ENCODE measurements around the gene LSS. TPM values are rescaled to one million over a fixed set of nuclear protein-coding genes. Genes with fewer than 3 reads are reported as not detected.
"Not testable (repeated sequence)": the region's sequence is repeated elsewhere in the genome, so short reads cannot be mapped to it uniquely, and the experiment has no call there.

LSS gene
- total RNA-seq, 2 donors from 2014 or later: 78.1 to 109 TPM

DNA sequence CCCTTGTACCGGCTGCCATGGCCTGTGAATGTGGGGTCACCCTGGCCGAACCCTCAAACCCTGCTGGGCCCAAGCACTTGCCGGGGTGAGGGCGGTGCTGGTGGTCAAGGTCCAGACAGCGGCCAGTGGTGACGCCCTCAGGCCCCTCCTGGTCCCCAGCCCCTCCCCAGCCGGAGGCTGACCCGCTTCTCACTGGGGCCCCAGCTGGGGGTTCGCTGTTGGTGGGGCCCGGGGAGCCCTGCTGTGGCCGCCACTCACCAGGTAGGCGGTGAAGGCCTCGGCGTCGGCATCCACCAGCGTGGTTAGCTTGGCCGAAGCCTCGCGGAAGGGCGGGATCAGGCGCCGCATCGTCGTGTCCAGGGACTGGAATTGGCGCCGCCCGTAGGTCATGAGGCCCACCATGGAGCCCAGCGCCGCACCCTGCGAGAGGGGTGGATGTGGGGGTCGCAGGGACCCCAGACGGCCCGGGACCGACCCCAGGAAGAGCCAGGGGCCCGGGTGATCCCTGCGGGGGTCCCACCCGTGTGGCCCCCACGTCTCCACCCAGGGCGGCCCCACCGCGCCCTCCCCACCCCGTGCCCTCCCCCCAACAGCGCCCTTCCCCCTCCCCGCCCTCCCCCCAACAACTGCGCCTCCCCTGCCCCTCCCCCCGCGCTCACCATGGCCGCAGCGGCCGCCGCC is 83.3 kb downstream of the LSS start:
- no peak overlapping the region for H3K4me3 ChIP-seq
- no peaks in the 10 kb centered on the region for H3K36me3 ChIP-seq
- no peaks in the 10 kb centered on the region for H3K27me3 ChIP-seq (replicated peaks; ENCODE audit: insufficient read depth)
- TF ChIP-seq, protein P1, sequence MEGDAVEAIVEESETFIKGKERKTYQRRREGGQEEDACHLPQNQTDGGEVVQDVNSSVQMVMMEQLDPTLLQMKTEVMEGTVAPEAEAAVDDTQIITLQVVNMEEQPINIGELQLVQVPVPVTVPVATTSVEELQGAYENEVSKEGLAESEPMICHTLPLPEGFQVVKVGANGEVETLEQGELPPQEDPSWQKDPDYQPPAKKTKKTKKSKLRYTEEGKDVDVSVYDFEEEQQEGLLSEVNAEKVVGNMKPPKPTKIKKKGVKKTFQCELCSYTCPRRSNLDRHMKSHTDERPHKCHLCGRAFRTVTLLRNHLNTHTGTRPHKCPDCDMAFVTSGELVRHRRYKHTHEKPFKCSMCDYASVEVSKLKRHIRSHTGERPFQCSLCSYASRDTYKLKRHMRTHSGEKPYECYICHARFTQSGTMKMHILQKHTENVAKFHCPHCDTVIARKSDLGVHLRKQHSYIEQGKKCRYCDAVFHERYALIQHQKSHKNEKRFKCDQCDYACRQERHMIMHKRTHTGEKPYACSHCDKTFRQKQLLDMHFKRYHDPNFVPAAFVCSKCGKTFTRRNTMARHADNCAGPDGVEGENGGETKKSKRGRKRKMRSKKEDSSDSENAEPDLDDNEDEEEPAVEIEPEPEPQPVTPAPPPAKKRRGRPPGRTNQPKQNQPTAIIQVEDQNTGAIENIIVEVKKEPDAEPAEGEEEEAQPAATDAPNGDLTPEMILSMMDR (IDR thresholded peaks at IDR 0.05): no peak
- H3K9me3 ChIP-seq: no peaks in the 10 kb centered on the region
- peaks cover 0 to 6% of the 10 kb centered on the region in 2 donors for H3K4me1 ChIP-seq (ENCODE audit: control insufficient read depth in 1 of 2, low read depth in 2 of 2)
- no peak for ATAC-seq (ENCODE audit: insufficient number of reproducible peaks, low FRiP score, low read depth)
- no peak overlapping the region for H3K27ac ChIP-seq
- DNase-seq (ENCODE audit: low spot score): no peak

DNA sequence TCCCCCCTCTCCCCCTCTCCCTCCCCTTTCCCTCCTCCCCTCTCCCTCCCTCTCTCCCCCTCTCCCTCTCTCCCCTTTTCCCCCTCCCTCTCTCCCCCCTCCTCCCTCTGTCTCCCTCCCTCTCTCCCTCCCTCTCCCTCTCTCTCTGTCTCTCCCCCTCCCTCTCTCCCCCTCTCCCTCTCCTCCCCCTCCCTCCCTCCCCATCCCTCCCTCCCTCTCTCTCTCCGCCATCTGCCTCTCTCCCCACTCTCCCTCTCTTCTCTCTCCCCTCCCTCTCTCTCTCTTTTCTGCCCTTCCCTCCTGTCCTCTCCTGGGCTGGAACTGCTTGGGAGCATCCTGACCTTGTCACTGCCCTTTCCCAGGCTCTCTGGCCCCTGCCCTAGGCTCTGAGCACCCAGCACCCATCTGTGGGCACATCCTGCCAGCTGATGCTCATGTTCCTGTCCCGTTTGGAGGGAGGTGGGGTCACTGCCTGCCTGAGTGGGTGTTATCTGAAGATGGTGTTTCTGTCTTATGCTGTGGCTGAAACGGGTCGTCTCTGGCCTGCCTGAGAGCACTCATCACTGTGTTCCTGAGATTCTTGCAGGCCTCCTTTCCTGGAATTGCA is 84.0 kb downstream of the LSS start:
- no peaks in the 10 kb centered on the region for H3K36me3 ChIP-seq
- no peaks in the 10 kb centered on the region for H3K9me3 ChIP-seq
- H3K4me1 ChIP-seq (ENCODE audit: control insufficient read depth in 1 of 2, low read depth in 2 of 2): peaks cover 0 to 6% of the 10 kb centered on the region in 2 donors
- H3K27me3 ChIP-seq (replicated peaks; ENCODE audit: insufficient read depth): no peaks in the 10 kb centered on the region
- no peak for DNase-seq (ENCODE audit: low spot score)
- H3K4me3 ChIP-seq: no peak overlapping the region
- TF ChIP-seq, protein P1 (IDR thresholded peaks at IDR 0.05): no peak
- no peak overlapping the region for H3K27ac ChIP-seq
- ATAC-seq (ENCODE audit: insufficient number of reproducible peaks, low FRiP score, low read depth): no peak

DNA sequence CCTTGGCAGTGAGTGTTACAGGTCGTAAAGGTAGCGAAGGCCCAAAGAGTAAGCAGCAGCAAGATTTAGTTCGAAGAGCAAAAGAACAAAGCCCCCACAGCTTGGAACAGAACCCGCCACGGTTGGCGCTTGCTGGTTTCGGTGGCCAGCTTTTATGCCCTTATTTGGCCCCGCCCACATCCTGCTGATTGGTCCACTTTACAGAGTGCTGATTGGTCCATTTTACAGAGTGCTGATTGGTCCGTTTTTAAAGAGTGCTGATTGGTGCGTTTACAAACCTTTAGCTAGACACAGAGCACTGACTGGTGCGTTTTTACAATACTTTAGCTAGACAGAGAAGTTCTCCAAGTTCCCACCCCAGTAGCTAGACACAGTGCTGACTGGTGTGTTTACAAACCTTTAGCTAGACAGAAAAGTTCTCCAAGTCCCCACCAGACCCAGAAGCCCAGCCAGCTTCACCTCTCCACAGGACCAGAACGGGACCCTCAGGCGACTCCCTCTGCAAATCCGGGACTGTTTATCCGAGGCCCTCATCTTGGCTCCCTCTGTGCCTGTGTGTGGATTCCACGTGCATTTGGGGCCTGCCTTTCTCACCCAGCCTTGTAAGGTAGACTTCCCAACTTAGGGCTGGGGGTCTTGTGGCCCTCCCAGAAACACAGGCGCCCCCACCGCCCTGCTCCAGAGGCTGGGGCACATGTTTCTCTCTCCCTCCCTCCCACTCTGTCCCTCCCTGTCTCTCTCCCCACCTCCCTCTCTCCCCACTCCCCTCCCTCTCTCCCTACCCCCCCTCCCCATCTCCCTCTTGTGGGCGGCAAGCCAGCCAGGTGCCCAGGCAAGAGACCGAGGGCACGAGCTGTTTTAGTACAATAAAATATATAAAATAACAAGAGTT is 85.7 kb downstream of the LSS start:
- no peaks in the 10 kb centered on the region for H3K9me3 ChIP-seq
- no peak for DNase-seq (ENCODE audit: low spot score)
- TF ChIP-seq, protein P1 (IDR thresholded peaks at IDR 0.05): no peak
- no peaks in the 10 kb centered on the region for H3K27me3 ChIP-seq (replicated peaks; ENCODE audit: insufficient read depth)
- no peaks in the 10 kb centered on the region for H3K36me3 ChIP-seq
- ATAC-seq (ENCODE audit: insufficient number of reproducible peaks, low FRiP score, low read depth): no peak
- H3K4me1 ChIP-seq (ENCODE audit: control insufficient read depth in 1 of 2, low read depth in 2 of 2): peaks cover 0 to 6% of the 10 kb centered on the region in 2 donors
- no peak overlapping the region for H3K27ac ChIP-seq
- H3K4me3 ChIP-seq: no peak overlapping the region

GRCh38 chr21:46141767-46142581 is 86.6 kb downstream of the LSS start:
- H3K4me3 ChIP-seq: no peak overlapping the region
- peaks cover 0 to 6% of the 10 kb centered on the region in 2 donors for H3K4me1 ChIP-seq (ENCODE audit: control insufficient read depth in 1 of 2, low read depth in 2 of 2)
- H3K36me3 ChIP-seq: no peaks in the 10 kb centered on the region
- DNase-seq (ENCODE audit: low spot score) (no peak), ATAC-seq (ENCODE audit: insufficient number of reproducible peaks, low FRiP score, low read depth) (no peak)
- TF ChIP-seq, protein P1 (IDR thresholded peaks at IDR 0.05): no peak
- H3K27me3 ChIP-seq (replicated peaks; ENCODE audit: insufficient read depth): no peaks in the 10 kb centered on the region
- no peak overlapping the region for H3K27ac ChIP-seq
- H3K9me3 ChIP-seq: no peaks in the 10 kb centered on the region

DNA sequence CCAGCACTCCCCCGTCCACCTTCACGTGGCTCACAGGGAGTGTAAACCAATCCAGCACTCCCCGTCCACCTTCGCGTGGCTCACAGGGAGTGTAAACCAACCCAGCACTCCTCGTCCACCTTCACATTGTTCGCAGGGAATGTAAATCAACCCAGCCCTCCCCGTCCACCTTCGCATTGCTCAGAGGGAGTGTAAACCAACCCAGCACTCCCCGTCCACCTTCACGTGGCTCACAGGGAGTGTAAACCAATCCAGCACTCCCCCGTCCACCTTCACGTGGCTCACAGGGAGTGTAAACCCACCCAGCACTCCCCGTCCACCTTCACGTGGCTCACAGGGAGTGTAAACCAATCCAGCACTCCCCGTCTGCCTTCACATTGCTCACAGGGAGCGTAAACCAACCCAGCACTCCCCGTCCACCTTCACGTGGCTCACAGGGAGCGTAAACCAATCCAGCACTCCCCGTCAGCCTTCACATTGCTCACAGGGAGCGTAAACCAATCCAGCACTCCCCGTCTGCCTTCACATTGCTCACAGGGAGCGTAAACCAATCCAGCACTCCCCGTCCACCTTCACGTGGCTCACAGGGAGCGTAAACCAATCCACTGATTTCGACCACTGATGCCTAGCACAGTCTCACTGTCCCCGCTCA is 88.1 kb downstream of the LSS start:
- H3K36me3 ChIP-seq; H3K4me3 ChIP-seq; H3K27me3 ChIP-seq (replicated peaks; ENCODE audit: insufficient read depth); H3K9me3 ChIP-seq; DNase-seq (ENCODE audit: low spot score); H3K27ac ChIP-seq; H3K4me1 ChIP-seq (ENCODE audit: control insufficient read depth in 1 of 2, low read depth in 2 of 2); ATAC-seq (ENCODE audit: insufficient number of reproducible peaks, low FRiP score, low read depth): not testable (repeated sequence)

Measured in thoracic aorta (tissue), 2 donors.